ENCODE measurements around the gene ATAT1. TPM values are rescaled to one million over a fixed set of nuclear protein-coding genes. Genes with fewer than 3 reads are reported as not detected.

Gene ATAT1
- total RNA-seq, 1 experiment from 2014 or later: 29.4 TPM

DNA sequence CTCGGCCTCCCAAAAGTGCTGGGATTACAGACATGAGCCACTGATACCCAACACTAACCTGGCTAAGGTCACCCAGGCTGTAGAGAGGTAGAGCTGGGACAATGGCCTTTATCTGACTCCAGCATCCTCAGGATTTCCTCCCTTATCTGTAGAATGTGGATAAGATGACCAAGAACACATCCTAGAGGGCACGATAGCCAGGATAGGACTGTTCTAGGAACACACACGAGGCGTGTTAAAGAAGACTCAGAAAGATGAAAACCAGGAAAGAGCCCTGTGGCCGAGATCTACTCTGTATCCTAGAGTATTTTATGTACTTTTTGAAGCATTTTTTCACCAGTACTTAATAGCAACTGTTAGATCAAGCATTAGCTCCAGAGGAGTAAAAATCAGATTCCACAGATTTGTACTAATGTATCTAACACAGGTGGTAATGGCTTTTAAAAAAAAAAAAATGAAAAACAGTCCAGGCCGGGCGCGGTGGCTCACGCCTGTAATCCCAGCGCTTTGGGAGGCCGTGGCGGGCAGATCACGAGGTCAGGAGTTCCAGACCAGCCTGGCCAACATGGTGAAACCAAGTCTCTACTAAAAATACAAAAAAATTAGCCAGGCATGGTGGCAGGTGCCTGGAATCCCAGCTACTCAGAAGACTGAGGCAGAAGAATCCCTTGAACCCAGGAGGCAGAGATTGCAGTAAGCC is 26.9 kb upstream of the ATAT1 start:
- Histone ChIP-seq H3K27me3 (ENCODE audit: insufficient read depth, low read depth) (no peaks in the 10 kb centered on the region), H3K27ac (no peak overlapping the region), H2AFZ (no peak overlapping the region), H3K36me3 (ENCODE audit: low read depth) (peaks cover 28% of the 10 kb centered on the region), H3K79me2 (ENCODE audit: low read depth) (no peaks in the 10 kb centered on the region), H3K4me2 (no peak overlapping the region), H3K9me3 (ENCODE audit: insufficient read depth, low read depth) (no peaks in the 10 kb centered on the region), H3K9me2 (ENCODE audit: insufficient read depth) (no peaks in the 10 kb centered on the region), H3K4me3 (no peak overlapping the region), H4K20me1 (ENCODE audit: insufficient read depth) (peaks cover 16% of the 10 kb centered on the region), H3F3A (ENCODE audit: insufficient read depth, low read depth) (peaks cover 59% of the 10 kb centered on the region), H3K4me1 (replicated peaks; ENCODE audit: insufficient read depth) (no peaks in the 10 kb centered on the region)
- intact Hi-C loops (cut with micrococcal nuclease; ENCODE audit: unreplicated experiment): no loop called here
- ChIA-PET CTCF (interaction anchor here (0.7 kb wide), 2 partner anchors 16 to 18 kb away, joined by 3 to 4 read pairs; no protein-coding TSS in a partner anchor), POLR2A (ENCODE audit: unreplicated experiment) (interaction anchor here (0.6 kb wide), 1 partner anchor 12 kb away, joined by 3 read pairs; no protein-coding TSS in a partner anchor)
- no peak for TF ChIP-seq EZH2 (IDR thresholded peaks at IDR 0.05; ENCODE audit: low read depth)
- TF ChIP-seq, protein P1, sequence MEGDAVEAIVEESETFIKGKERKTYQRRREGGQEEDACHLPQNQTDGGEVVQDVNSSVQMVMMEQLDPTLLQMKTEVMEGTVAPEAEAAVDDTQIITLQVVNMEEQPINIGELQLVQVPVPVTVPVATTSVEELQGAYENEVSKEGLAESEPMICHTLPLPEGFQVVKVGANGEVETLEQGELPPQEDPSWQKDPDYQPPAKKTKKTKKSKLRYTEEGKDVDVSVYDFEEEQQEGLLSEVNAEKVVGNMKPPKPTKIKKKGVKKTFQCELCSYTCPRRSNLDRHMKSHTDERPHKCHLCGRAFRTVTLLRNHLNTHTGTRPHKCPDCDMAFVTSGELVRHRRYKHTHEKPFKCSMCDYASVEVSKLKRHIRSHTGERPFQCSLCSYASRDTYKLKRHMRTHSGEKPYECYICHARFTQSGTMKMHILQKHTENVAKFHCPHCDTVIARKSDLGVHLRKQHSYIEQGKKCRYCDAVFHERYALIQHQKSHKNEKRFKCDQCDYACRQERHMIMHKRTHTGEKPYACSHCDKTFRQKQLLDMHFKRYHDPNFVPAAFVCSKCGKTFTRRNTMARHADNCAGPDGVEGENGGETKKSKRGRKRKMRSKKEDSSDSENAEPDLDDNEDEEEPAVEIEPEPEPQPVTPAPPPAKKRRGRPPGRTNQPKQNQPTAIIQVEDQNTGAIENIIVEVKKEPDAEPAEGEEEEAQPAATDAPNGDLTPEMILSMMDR (conservative IDR thresholded peaks at IDR 0.05): no peak
- no TSS peak for BruUV-seq (replicated peaks)
- DNase-seq: no peak

- Histone ChIP-seq H3K27me3 (ENCODE audit: insufficient read depth, low read depth) (no peaks in the 10 kb centered on the region), H3K4me1 (replicated peaks; ENCODE audit: insufficient read depth) (no peaks in the 10 kb centered on the region), H3K9me3 (ENCODE audit: insufficient read depth, low read depth) (no peaks in the 10 kb centered on the region), H3F3A (ENCODE audit: insufficient read depth, low read depth) (peaks cover 53% of the 10 kb centered on the region; the same call in 1 of the 2 replicates), H3K79me2 (ENCODE audit: low read depth) (no peaks in the 10 kb centered on the region), H3K36me3 (ENCODE audit: low read depth) (peaks cover 33% of the 10 kb centered on the region), H3K4me2 (no peak overlapping the region), H3K4me3 (no peak overlapping the region), H3K9me2 (ENCODE audit: insufficient read depth) (no peaks in the 10 kb centered on the region), H2AFZ (no peak overlapping the region), H4K20me1 (ENCODE audit: insufficient read depth) (peaks cover 20% of the 10 kb centered on the region), H3K27ac (no peak overlapping the region)
- ChIA-PET POLR2A (ENCODE audit: unreplicated experiment) (interaction anchor here (0.6 to 0.7 kb wide), 3 partner anchors 10 to 17 kb away, joined by 3 read pairs; no protein-coding TSS in a partner anchor), CTCF (no interaction called here)
- BruUV-seq (replicated peaks): TSS peak; percentile 7
- no peak for DNase-seq
- TF ChIP-seq, protein P1 (conservative IDR thresholded peaks at IDR 0.05): no peak
- TF ChIP-seq EZH2 (IDR thresholded peaks at IDR 0.05; ENCODE audit: low read depth): no peak
- intact Hi-C loops (cut with micrococcal nuclease; ENCODE audit: unreplicated experiment): no loop called here
Measured at GRCh38 chr6:30600451-30600961, 26.2 kb upstream of the ATAT1 start.

GRCh38 chr6:30601436-30601814 is 25.2 kb upstream of the ATAT1 start:
- H3K9me3 ChIP-seq (ENCODE audit: insufficient read depth, low read depth): no peaks in the 10 kb centered on the region
- no peaks in the 10 kb centered on the region for H3K79me2 ChIP-seq (ENCODE audit: low read depth)
- H3K4me3 ChIP-seq: no peak overlapping the region
- no TSS peak for BruUV-seq (replicated peaks)
- ChIA-PET POLR2A (ENCODE audit: unreplicated experiment) (interaction anchor here (0.7 kb wide), 1 partner anchor 18 kb away, joined by 3 read pairs; no protein-coding TSS in a partner anchor), CTCF (no interaction called here)
- H2AFZ ChIP-seq: no peak overlapping the region
- DNase-seq: no peak
- peaks cover 49% of the 10 kb centered on the region for H3F3A ChIP-seq (ENCODE audit: insufficient read depth, low read depth)
- intact Hi-C loops (cut with micrococcal nuclease; ENCODE audit: unreplicated experiment): no loop called here
- no peak overlapping the region for H3K27ac ChIP-seq
- H4K20me1 ChIP-seq (ENCODE audit: insufficient read depth): peaks cover 20% of the 10 kb centered on the region
- no peak overlapping the region for H3K4me2 ChIP-seq
- H3K9me2 ChIP-seq (ENCODE audit: insufficient read depth): no peaks in the 10 kb centered on the region
- no peak for TF ChIP-seq EZH2 (IDR thresholded peaks at IDR 0.05; ENCODE audit: low read depth)
- TF ChIP-seq, protein P1 (conservative IDR thresholded peaks at IDR 0.05): no peak
- no peaks in the 10 kb centered on the region for H3K4me1 ChIP-seq (replicated peaks; ENCODE audit: insufficient read depth)
- H3K27me3 ChIP-seq (ENCODE audit: insufficient read depth, low read depth): no peaks in the 10 kb centered on the region
- H3K36me3 ChIP-seq (ENCODE audit: low read depth): peaks cover 36% of the 10 kb centered on the region
